SK-N-SH (cell line): ENCODE data around the gene CASK. TPM values are rescaled to one million over a fixed set of nuclear protein-coding genes. Genes with fewer than 3 reads are reported as not detected.

Experiments
- CTCF ChIA-PET: fragments of 300-600, 350-600 bp; formaldehyde crosslinking; extraction: SDS; loops from one replicate; lab custom pipeline; 2021; lab: Yijun Ruan, JAX
- POLR2A ChIA-PET: fragments of 350-600 bp; sonication (Branson Sonifier 250); formaldehyde crosslinking; extraction: SDS; loops from one replicate; lab custom pipeline; 2020; ENCODE audit warnings: antibody characterized with exemption, inconsistent platforms; lab: Yijun Ruan, JAX
- DNase-seq: peaks from one replicate; pipeline ENCODE4 v3.0.0; 2012
- H2AFZ ChIP-seq: fragments of 200-600 bp; sonication (generic); 2 replicates; pipeline ENCODE4 v1.8.1; 2016; ENCODE audit warnings: antibody characterized with exemption, mild to moderate bottlenecking, low read depth
- H3F3A ChIP-seq: fragments of 200-600 bp; sonication (generic); replicated peaks from 2 replicates; pipeline ENCODE3; 2016; ENCODE audit warnings: antibody characterized with exemption, mild to moderate bottlenecking; ENCODE audit not compliant: insufficient read depth
- H3K27ac ChIP-seq, 2 experiments: fragments of 200-500 bp in 1 of 2; fragments of 200-600 bp in 1 of 2; sonication (Bioruptor generic) in 1 of 2; sonication (generic), shearing (Covaris generic) in 1 of 2; 2 replicates each; pipeline versions ENCODE4 v1.5.1 to v1.6.1; 2014 to 2016; ENCODE audit warnings: low read depth in 2 of 2, inconsistent platforms in 1 of 2, low read length in 1 of 2, mild to moderate bottlenecking in 1 of 2, mixed read lengths in 1 of 2
- H3K27me3 ChIP-seq: fragments of 200-600 bp; sonication (generic), shearing (Covaris generic); 2 replicates; pipeline ENCODE4 v1.6.1; 2016; ENCODE audit warnings: mixed run types; ENCODE audit not compliant: insufficient read depth
- H3K36me3 ChIP-seq, 2 experiments: fragments of 200-500 bp in 1 of 2; fragments of 200-600 bp in 1 of 2; sonication (Bioruptor generic) in 1 of 2; sonication (generic) in 1 of 2; replicated peaks in 1 of 2; 2 replicates each; pipeline versions ENCODE3 to v1.5.1; 2014 to 2016; ENCODE audit warnings: low read length in 1 of 2, mild to moderate bottlenecking in 1 of 2; ENCODE audit not compliant: insufficient read depth in 2 of 2, control insufficient read depth in 1 of 2
- H3K4me1 ChIP-seq, 2 experiments: fragments of 200-500 bp in 1 of 2; fragments of 200-600 bp in 1 of 2; sonication (Bioruptor generic) in 1 of 2; sonication (generic), shearing (Covaris generic) in 1 of 2; 2 replicates each; pipeline versions ENCODE4 v1.5.1 to v1.6.1; 2014 to 2016; ENCODE audit warnings: low read depth in 1 of 2, low read length in 1 of 2, mixed run types in 1 of 2; ENCODE audit not compliant: insufficient read depth in 2 of 2, control insufficient read depth in 1 of 2
- H3K4me2 ChIP-seq: fragments of 200-600 bp; sonication (generic), shearing (Covaris generic); 2 replicates; pipeline ENCODE4 v1.6.1; 2017; ENCODE audit warnings: mixed run types
- H3K4me3 ChIP-seq, 2 experiments: fragments of 200-500 bp in 1 of 2; fragments of 200-600 bp in 1 of 2; sonication (Bioruptor generic) in 1 of 2; sonication (generic), shearing (Covaris generic) in 1 of 2; 2 replicates each; pipeline versions ENCODE4 v1.5.1 to v1.8.1; 2014 to 2016; ENCODE audit warnings: low read depth in 2 of 2, inconsistent platforms in 1 of 2, low read length in 1 of 2, mild to moderate bottlenecking in 1 of 2, mixed read lengths in 1 of 2, moderate library complexity in 1 of 2
- H3K79me2 ChIP-seq: fragments of 200-600 bp; sonication (generic); 2 replicates; pipeline ENCODE4 v1.8.1; 2017; ENCODE audit warnings: mild to moderate bottlenecking; ENCODE audit not compliant: insufficient read depth
- H3K9ac ChIP-seq: fragments of 200-600 bp; sonication (generic); 2 replicates; pipeline ENCODE4 v1.6.1; 2017; ENCODE audit warnings: mixed run types
- H3K9me2 ChIP-seq: fragments of 200-600 bp; sonication (generic); 2 replicates; pipeline ENCODE4 v1.6.1; 2017; ENCODE audit warnings: mixed run types
- H3K9me3 ChIP-seq: fragments of 200-600 bp; sonication (generic); 2 replicates; pipeline ENCODE4 v1.6.1; 2017; ENCODE audit warnings: mixed run types, mild to moderate bottlenecking, moderate library complexity
- H4K20me1 ChIP-seq: fragments of 200-600 bp; sonication (generic); 2 replicates; pipeline ENCODE4 v1.6.1; 2017; ENCODE audit warnings: mild to moderate bottlenecking, mixed run types; ENCODE audit not compliant: insufficient read depth
- CHD2 ChIP-seq: fragments of 150-350 bp; IDR thresholded peaks from 2 replicates; pipeline ENCODE4 v1.6.1; 2018; ENCODE audit warnings: low read length; ENCODE audit not compliant: partially characterized antibody
- ELF1 ChIP-seq: IDR thresholded peaks from 2 replicates; pipeline ENCODE4 v1.4.0; 2012
- FOXJ3 ChIP-seq: sonication (generic); formaldehyde crosslinking; IDR thresholded peaks from 2 replicates; pipeline ENCODE4 v1.5.1; 2020; ENCODE audit warnings: mild to moderate bottlenecking, missing genetic modification reagents
- GATA2 ChIP-seq: sonication (generic); formaldehyde crosslinking; IDR thresholded peaks from 2 replicates; pipeline ENCODE4 v1.5.0; 2020; ENCODE audit warnings: mild to moderate bottlenecking, missing genetic modification reagents
- MEF2A ChIP-seq: IDR thresholded peaks from 2 replicates; pipeline ENCODE4 v1.4.0; 2012; ENCODE audit warnings: low read depth, borderline replicate concordance
- MXI1 ChIP-seq: IDR thresholded peaks from 2 replicates; pipeline ENCODE4 v1.6.1; 2012; ENCODE audit warnings: mild to moderate bottlenecking, low read depth, low read length, improper control_type of control experiment
- NFIC ChIP-seq: IDR thresholded peaks from 2 replicates; pipeline ENCODE4 v1.4.0; 2012; ENCODE audit warnings: borderline replicate concordance
- NRF1 ChIP-seq: IDR thresholded peaks from 2 replicates; pipeline ENCODE4 v1.6.1; 2012; ENCODE audit warnings: low read depth, mild to moderate bottlenecking, low read length
- RFX5 ChIP-seq: IDR thresholded peaks from 2 replicates; pipeline ENCODE4 v1.6.1; 2012; ENCODE audit warnings: mild to moderate bottlenecking, improper control_type of control experiment, low read length
- SIN3A ChIP-seq: IDR thresholded peaks from 2 replicates; pipeline ENCODE4 v1.6.1; 2012; ENCODE audit warnings: low read depth, mild to moderate bottlenecking, low read length, moderate library complexity, borderline replicate concordance
- TAF1 ChIP-seq: IDR thresholded peaks from 2 replicates; pipeline ENCODE4 v1.6.1; 2012; ENCODE audit warnings: low read depth, mild to moderate bottlenecking, low read length, moderate library complexity, borderline replicate concordance
- TEAD4 ChIP-seq: IDR thresholded peaks from 2 replicates; pipeline ENCODE4 v1.4.0; 2012; ENCODE audit warnings: mild to moderate bottlenecking, borderline replicate concordance; ENCODE audit not compliant: insufficient read depth
- WGBS: methylation state at CpG from one replicate; pipeline ENCODE4 v1.1.6; 2017; ENCODE audit warnings: low lambda C conversion rate; 5-methylcytosine and 5-hydroxymethylcytosine counted together
- polyA plus RNA-seq, 3 experiments: library from polyadenylated mRNA; depleted of rRNA; stranded (reverse); fragments of >200 nt; gene quantifications; 2 replicates each; pipeline ENCODE4 v1.2.3, GENCODE V29; 2012
- TF ChIP-seq, protein P1 (sequence below): IDR thresholded peaks from 2 replicates; pipeline ENCODE4 v1.4.0; 2012; ENCODE audit warnings: low read depth
- TF ChIP-seq, protein P2 (sequence below): fragments of 150-350 bp; IDR thresholded peaks from 2 replicates; pipeline ENCODE4 v1.6.1; 2016; ENCODE audit warnings: mild to moderate bottlenecking, low read depth, low read length
- TF ChIP-seq, protein P3 (sequence below): fragments of 150-350 bp; IDR thresholded peaks from 2 replicates; pipeline ENCODE4 v1.6.1; 2017; ENCODE audit warnings: antibody characterized with exemption, low read length, low read depth, borderline replicate concordance

The CASK gene
- polyA plus RNA-seq, 1 of the 3 experiments (the other 2 are of a cell fraction), result 7.0 TPM

DNA sequence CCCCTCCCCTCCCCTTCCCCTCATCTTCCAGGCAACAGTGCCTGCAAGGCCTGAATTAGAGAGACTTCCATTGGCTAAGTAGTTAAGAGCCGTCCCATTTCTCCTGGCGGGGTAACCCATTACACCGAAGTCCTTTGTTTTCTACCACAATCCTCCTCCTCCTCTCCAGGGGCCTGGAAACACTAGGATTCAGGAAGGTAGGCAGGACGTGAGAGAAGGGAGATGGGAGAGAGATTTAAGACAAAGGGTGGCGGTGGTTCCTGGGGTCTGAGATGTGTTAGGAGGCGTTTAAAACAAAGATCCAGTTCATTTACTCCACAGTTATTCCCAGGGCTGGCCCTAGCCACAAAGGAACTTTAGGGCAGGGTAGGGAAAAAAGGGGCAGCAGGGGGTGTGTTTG is 448.2 kb downstream of the CASK start:
- H3K9me3 ChIP-seq, result no peaks in the 10 kb centered on the region
- no peak overlapping the region for H3K9ac ChIP-seq
- CTCF ChIA-PET, result interaction anchor here (0.6 kb wide), 1 partner anchor 1230 kb away, joined by 3 read pairs; no protein-coding TSS in a partner anchor

DNA sequence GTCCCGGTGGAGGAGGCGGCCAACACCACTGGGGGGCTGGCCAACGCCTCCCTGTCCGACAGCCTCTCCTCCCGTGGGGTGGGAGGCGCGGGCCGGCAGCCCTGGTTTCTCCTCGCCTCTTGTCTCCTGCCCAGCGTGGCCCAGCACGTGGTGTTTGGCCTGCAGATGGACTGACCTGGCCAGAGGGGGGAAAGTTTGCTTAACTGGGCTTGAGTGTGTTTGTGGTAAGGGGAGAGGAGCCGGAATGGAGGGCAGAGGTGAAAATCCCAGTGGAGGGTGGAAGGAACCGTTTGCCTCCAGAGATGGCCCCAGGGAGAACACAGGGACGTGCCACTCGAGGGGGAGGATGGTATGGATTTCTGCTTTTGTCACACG is 448.6 kb downstream of the CASK start:
- H3K4me3 ChIP-seq, result no peak overlapping the region
- DNase-seq, result no peak
- no peaks in the 10 kb centered on the region for H3K4me1 ChIP-seq
- H3K79me2 ChIP-seq, result no peaks in the 10 kb centered on the region
- H3K4me2 ChIP-seq, result no peak overlapping the region
- 45% methylated on average over 13 of the region's 16 CpGs for WGBS
- no peak overlapping the region for H3K9ac ChIP-seq
- no peaks in the 10 kb centered on the region for H4K20me1 ChIP-seq
- no peaks in the 10 kb centered on the region for H3K9me2 ChIP-seq
- peaks cover 9% of the 10 kb centered on the region; the same call in 1 of the 2 replicates for H3K27me3 ChIP-seq
- no peaks in the 10 kb centered on the region for H3F3A ChIP-seq
- ChIA-PET CTCF (no interaction called here), POLR2A (no interaction called here)
- no peak for TF ChIP-seq RFX5
- no peak for TF ChIP-seq CHD2
- no peak for TF ChIP-seq NFIC
- TF ChIP-seq, protein P1, sequence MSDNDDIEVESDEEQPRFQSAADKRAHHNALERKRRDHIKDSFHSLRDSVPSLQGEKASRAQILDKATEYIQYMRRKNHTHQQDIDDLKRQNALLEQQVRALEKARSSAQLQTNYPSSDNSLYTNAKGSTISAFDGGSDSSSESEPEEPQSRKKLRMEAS, result no peak
- no peak for TF ChIP-seq NRF1
- TF ChIP-seq SIN3A, result no peak
- TF ChIP-seq ELF1, result no peak
- no peak for TF ChIP-seq TEAD4
- H3K27ac ChIP-seq, result no peak overlapping the region
- no peaks in the 10 kb centered on the region for H3K36me3 ChIP-seq
- no peaks in the 10 kb centered on the region for H3K9me3 ChIP-seq
- H2AFZ ChIP-seq, result no peak overlapping the region

More for the DNA sequence above, 448.2 kb downstream of the CASK start:
- POLR2A ChIA-PET, result no interaction called here
- Histone ChIP-seq H3K4me3 (no peak overlapping the region), H4K20me1 (no peaks in the 10 kb centered on the region), H2AFZ (no peak overlapping the region), H3K27me3 (peaks cover 9% of the 10 kb centered on the region; the same call in 1 of the 2 replicates), H3F3A (no peaks in the 10 kb centered on the region), H3K27ac (no peak overlapping the region), H3K9me2 (no peaks in the 10 kb centered on the region), H3K4me1 (no peaks in the 10 kb centered on the region), H3K36me3 (no peaks in the 10 kb centered on the region), H3K4me2 (no peak overlapping the region), H3K79me2 (no peaks in the 10 kb centered on the region)
- WGBS, result 51% methylated on average over 6 of the region's 6 CpGs
- no peak for DNase-seq
- TF ChIP-seq, protein P2, sequence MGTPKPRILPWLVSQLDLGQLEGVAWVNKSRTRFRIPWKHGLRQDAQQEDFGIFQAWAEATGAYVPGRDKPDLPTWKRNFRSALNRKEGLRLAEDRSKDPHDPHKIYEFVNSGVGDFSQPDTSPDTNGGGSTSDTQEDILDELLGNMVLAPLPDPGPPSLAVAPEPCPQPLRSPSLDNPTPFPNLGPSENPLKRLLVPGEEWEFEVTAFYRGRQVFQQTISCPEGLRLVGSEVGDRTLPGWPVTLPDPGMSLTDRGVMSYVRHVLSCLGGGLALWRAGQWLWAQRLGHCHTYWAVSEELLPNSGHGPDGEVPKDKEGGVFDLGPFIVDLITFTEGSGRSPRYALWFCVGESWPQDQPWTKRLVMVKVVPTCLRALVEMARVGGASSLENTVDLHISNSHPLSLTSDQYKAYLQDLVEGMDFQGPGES, result no peak
- TF ChIP-seq GATA2 (CRISPR knock-in tag) (no peak), NRF1 (no peak), MEF2A (no peak), SIN3A (no peak), MXI1 (no peak), TAF1 (no peak), FOXJ3 (CRISPR knock-in tag) (no peak), CHD2 (no peak), TEAD4 (no peak)
- TF ChIP-seq, protein P3, sequence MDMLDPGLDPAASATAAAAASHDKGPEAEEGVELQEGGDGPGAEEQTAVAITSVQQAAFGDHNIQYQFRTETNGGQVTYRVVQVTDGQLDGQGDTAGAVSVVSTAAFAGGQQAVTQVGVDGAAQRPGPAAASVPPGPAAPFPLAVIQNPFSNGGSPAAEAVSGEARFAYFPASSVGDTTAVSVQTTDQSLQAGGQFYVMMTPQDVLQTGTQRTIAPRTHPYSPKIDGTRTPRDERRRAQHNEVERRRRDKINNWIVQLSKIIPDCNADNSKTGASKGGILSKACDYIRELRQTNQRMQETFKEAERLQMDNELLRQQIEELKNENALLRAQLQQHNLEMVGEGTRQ, result no peak
